PC-9 (cell line): Measurements from ENCODE around the gene HIBADH. TPM values are rescaled to one million over a fixed set of nuclear protein-coding genes. Genes with fewer than 3 reads are reported as not detected.
"Not testable (repeated sequence)": the region's sequence is repeated elsewhere in the genome, so short reads cannot be mapped to it uniquely, and the experiment has no call there.

Source experiments
- BruUV-seq: library from RNA; stranded (reverse); fragments of 400-500 nt; replicated peaks from 2 replicates; lab custom pipeline; 2021; lab: Mats Ljungman, UMichigan
- CTCF ChIA-PET: fragments of 300-600 bp; sonication (Branson Sonifier 250); formaldehyde crosslinking; loops from one replicate; lab custom pipeline; 2022; ENCODE audit warnings: antibody characterized with exemption; lab: Charles Lee
- POLR2A ChIA-PET: fragments of 300-600 bp; sonication (Branson Sonifier 250); formaldehyde crosslinking; loops from one replicate; lab custom pipeline; 2022; ENCODE audit warnings: antibody characterized with exemption; ENCODE audit not compliant: unreplicated experiment; lab: Charles Lee
- DNase-seq, 2 experiments: peaks; one replicate each; pipeline versions ENCODE4 v3.0.0 to v3.0.0-alpha.2; 2015 to 2022; ENCODE audit warnings: mixed read lengths in 1 of 2
- H2AFZ ChIP-seq: fragments of 200-600 bp; sonication (generic); 2 replicates; pipeline ENCODE4 v1.8.1; 2017; ENCODE audit warnings: antibody characterized with exemption
- H3F3A ChIP-seq: fragments of 200-600 bp; sonication (generic); 2 replicates; pipeline ENCODE4 v1.8.1; 2017; ENCODE audit warnings: antibody characterized with exemption, mild to moderate bottlenecking, low read depth; ENCODE audit not compliant: insufficient read depth
- H3K27ac ChIP-seq: fragments of 200-600 bp; sonication (generic); 2 replicates; pipeline ENCODE4 v1.6.1; 2016; ENCODE audit warnings: mixed run types
- H3K27me3 ChIP-seq: fragments of 200-600 bp; sonication (generic); 2 replicates; pipeline ENCODE4 v1.6.1; 2016; ENCODE audit warnings: low read depth, mixed run types; ENCODE audit not compliant: insufficient read depth
- H3K36me3 ChIP-seq: fragments of 200-600 bp; sonication (generic); 2 replicates; pipeline ENCODE4 v1.6.1; 2016; ENCODE audit warnings: low read depth, mixed run types
- H3K4me1 ChIP-seq: fragments of 200-600 bp; sonication (generic); replicated peaks from 2 replicates; pipeline ENCODE4 v1.6.1; 2016; ENCODE audit warnings: mixed run types; ENCODE audit not compliant: insufficient read depth
- H3K4me2 ChIP-seq: fragments of 200-600 bp; sonication (generic); 2 replicates; pipeline ENCODE4 v1.6.1; 2017; ENCODE audit warnings: mixed run types
- H3K4me3 ChIP-seq: fragments of 200-600 bp; sonication (generic); 2 replicates; pipeline ENCODE4 v1.6.1; 2016; ENCODE audit warnings: mixed run types
- H3K79me2 ChIP-seq: fragments of 200-600 bp; sonication (generic); 2 replicates; pipeline ENCODE4 v1.6.1; 2017; ENCODE audit warnings: low read depth, mixed run types
- H3K9me2 ChIP-seq: fragments of 200-600 bp; sonication (generic); 2 replicates; pipeline ENCODE4 v1.8.1; 2017; ENCODE audit warnings: mild to moderate bottlenecking; ENCODE audit not compliant: insufficient read depth
- H3K9me3 ChIP-seq: fragments of 200-600 bp; sonication (generic); 2 replicates; pipeline ENCODE4 v1.8.1; 2016; ENCODE audit warnings: low read depth; ENCODE audit not compliant: insufficient read depth
- H4K20me1 ChIP-seq: fragments of 200-600 bp; sonication (generic); 2 replicates; pipeline ENCODE4 v1.8.1; 2017; ENCODE audit not compliant: insufficient read depth
- EZH2 ChIP-seq: fragments of 200-600 bp; sonication (generic); IDR thresholded peaks from 2 replicates; pipeline ENCODE4 v1.8.0; 2017; ENCODE audit warnings: antibody characterized with exemption, low read depth
- intact Hi-C: fragments of 100-400 bp; cut with micrococcal nuclease; formaldehyde crosslinking; loops from one replicate; pipeline ENCODE4 v1.10.0; 2022; ENCODE audit not compliant: unreplicated experiment
- total RNA-seq: library from RNA; stranded (reverse); gene quantifications from 2 replicates; pipeline ENCODE4 v1.2.3, GENCODE V29; 2021
- TF ChIP-seq, protein P1 (sequence below): fragments of 200-600 bp; sonication (generic); conservative IDR thresholded peaks from 2 replicates; pipeline ENCODE4 v1.6.1; 2017; ENCODE audit warnings: mixed run types, antibody characterized with exemption, mild to moderate bottlenecking, moderate library complexity

HIBADH gene
- total RNA-seq, 1 experiment from 2014 or later, result 73.9 TPM

DNA sequence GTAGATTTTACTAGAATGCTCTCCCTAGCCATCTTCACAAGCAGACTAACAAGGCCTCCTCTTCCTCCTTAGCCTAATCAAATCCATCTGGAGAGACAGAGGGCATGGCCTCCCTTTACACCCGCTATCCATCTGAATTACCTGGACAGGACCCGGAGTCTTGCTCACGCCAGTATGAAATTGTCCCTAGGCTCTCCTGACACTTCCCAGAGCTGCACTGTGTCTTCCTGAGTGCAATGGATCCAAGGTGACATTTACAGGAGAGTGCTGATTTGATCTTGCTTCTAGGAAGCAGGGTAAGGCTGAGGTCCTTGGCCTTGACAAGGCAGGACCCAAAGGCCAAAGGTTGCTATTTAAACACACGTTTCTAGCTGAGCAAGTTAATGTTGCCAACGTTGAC, 147.8 kb downstream of the HIBADH start:
- H3K4me1 ChIP-seq, result peaks cover 5% of the 10 kb centered on the region; the same call in 1 of the 2 replicates
- TF ChIP-seq EZH2, result no peak
- TF ChIP-seq, protein P1, sequence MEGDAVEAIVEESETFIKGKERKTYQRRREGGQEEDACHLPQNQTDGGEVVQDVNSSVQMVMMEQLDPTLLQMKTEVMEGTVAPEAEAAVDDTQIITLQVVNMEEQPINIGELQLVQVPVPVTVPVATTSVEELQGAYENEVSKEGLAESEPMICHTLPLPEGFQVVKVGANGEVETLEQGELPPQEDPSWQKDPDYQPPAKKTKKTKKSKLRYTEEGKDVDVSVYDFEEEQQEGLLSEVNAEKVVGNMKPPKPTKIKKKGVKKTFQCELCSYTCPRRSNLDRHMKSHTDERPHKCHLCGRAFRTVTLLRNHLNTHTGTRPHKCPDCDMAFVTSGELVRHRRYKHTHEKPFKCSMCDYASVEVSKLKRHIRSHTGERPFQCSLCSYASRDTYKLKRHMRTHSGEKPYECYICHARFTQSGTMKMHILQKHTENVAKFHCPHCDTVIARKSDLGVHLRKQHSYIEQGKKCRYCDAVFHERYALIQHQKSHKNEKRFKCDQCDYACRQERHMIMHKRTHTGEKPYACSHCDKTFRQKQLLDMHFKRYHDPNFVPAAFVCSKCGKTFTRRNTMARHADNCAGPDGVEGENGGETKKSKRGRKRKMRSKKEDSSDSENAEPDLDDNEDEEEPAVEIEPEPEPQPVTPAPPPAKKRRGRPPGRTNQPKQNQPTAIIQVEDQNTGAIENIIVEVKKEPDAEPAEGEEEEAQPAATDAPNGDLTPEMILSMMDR, result no peak
- H3K27me3 ChIP-seq, result no peaks in the 10 kb centered on the region
- no peak overlapping the region for H3K4me3 ChIP-seq
- H3K36me3 ChIP-seq, result no peaks in the 10 kb centered on the region
- DNase-seq, result no peak
- POLR2A ChIA-PET, result interaction anchor here (0.6 kb wide), 1 partner anchor 78 kb away, joined by 3 read pairs; no protein-coding TSS in a partner anchor
- no peaks in the 10 kb centered on the region for H3K9me3 ChIP-seq
- H3K9me2 ChIP-seq, result no peaks in the 10 kb centered on the region
- H4K20me1 ChIP-seq, result no peaks in the 10 kb centered on the region
- no peaks in the 10 kb centered on the region for H3K79me2 ChIP-seq
- no peak overlapping the region for H3K4me2 ChIP-seq
- BruUV-seq, result no TSS peak
- H2AFZ ChIP-seq, result no peak overlapping the region
- H3K27ac ChIP-seq, result no peak overlapping the region
- no peaks in the 10 kb centered on the region for H3F3A ChIP-seq
- CTCF ChIA-PET, result interaction anchor here (0.6 kb wide), 1 partner anchor 18 kb away, joined by 3 read pairs; no protein-coding TSS in a partner anchor
- intact Hi-C loops, result no loop called here

DNA sequence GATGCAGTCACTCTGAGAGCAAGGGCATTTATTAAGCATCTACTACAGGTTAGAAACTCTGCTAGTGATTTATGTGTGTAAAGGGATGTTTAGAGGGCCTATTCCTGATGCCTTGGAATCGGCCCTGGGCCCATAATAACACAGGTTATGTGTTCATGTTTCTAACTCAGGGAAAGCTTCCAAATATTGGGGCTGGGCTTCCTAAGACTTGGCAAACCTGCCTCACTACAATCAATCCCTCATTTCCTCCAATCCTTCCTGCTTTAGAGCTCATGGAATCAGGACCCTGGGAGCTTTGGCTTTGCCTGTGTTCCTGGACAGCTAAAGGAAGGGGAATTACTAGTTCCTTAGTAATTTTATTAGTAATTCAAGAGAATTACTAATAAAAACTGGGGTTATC, 148.8 kb downstream of the HIBADH start:
- no TSS peak for BruUV-seq
- no peak for TF ChIP-seq EZH2
- TF ChIP-seq, protein P1, result no peak
- H3K9me3 ChIP-seq, result no peaks in the 10 kb centered on the region
- H3K4me1 ChIP-seq, result peaks cover 5% of the 10 kb centered on the region; the same call in 1 of the 2 replicates
- intact Hi-C loops, result no loop called here
- no peaks in the 10 kb centered on the region for H4K20me1 ChIP-seq
- H3K27ac ChIP-seq, result no peak overlapping the region
- no peak overlapping the region for H2AFZ ChIP-seq
- no peaks in the 10 kb centered on the region for H3K27me3 ChIP-seq
- H3K79me2 ChIP-seq, result no peaks in the 10 kb centered on the region
- H3F3A ChIP-seq, result no peaks in the 10 kb centered on the region
- no peaks in the 10 kb centered on the region for H3K36me3 ChIP-seq
- POLR2A ChIA-PET, result interaction anchor here (0.6 kb wide), 1 partner anchor 79 kb away, joined by 3 read pairs; no protein-coding TSS in a partner anchor
- no peaks in the 10 kb centered on the region for H3K9me2 ChIP-seq
- no peak overlapping the region for H3K4me3 ChIP-seq
- no peak for DNase-seq
- CTCF ChIA-PET, result no interaction called here
- H3K4me2 ChIP-seq, result no peak overlapping the region

DNA sequence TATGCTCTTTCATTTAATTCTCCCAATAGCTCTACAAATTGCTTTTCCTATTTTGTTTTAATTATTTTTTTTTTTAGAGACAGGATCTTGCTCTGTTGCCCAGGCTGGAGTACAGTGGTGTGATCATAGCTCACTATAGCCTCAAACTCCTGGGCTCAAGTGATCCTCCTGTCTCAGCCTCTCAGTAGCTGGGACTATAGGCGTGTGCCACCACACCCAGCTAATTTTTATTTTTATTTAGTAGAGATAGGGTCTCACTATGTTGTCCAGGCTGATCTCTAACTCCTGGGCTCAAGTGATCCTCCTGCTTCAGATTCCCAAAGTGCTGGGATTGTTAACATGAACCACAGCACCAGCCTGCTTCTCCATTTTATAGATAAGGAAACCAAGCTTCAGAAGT, 151.3 kb downstream of the HIBADH start:
- H3K4me1 ChIP-seq, H3K9me2 ChIP-seq, H3K27ac ChIP-seq, intact Hi-C loops, BruUV-seq, H3F3A ChIP-seq, H3K9me3 ChIP-seq, H3K27me3 ChIP-seq, H3K4me3 ChIP-seq, H4K20me1 ChIP-seq, H2AFZ ChIP-seq, H3K4me2 ChIP-seq, DNase-seq, H3K79me2 ChIP-seq, H3K36me3 ChIP-seq: not testable (repeated sequence)
- POLR2A ChIA-PET, result interaction anchor here (0.6 kb wide), 1 partner anchor 397 kb away, joined by 6 read pairs; no protein-coding TSS in a partner anchor
- CTCF ChIA-PET, result interaction anchor here (0.7 kb wide), 1 partner anchor 345 kb away, joined by 3 read pairs; no protein-coding TSS in a partner anchor

DNA sequence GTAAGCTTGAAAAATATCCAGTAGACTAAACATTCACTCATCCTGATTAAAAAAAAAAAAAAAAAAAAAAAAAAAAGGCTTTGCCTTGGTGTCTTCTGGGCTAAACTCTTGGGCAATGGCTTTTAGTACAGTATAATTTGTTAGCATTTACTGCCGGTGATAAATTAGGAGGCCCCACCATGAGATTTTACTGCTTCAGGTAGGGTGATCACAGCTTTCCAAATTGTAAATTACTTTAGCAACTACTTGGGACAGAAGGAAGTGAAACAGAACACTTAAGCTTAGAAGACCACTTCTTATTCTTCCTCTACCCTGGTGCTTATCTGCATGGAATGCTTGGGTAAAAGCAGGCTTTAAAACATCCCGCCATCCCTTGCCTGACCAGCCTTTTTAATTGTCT, 152.1 kb downstream of the HIBADH start:
- H3K4me2 ChIP-seq, result no peak overlapping the region
- no peaks in the 10 kb centered on the region for H3K9me3 ChIP-seq
- H3K27me3 ChIP-seq, result no peaks in the 10 kb centered on the region
- H3K9me2 ChIP-seq, result no peaks in the 10 kb centered on the region
- no peaks in the 10 kb centered on the region for H3K79me2 ChIP-seq
- H3K36me3 ChIP-seq, result no peaks in the 10 kb centered on the region
- H3K27ac ChIP-seq, result no peak overlapping the region
- no peak overlapping the region for H2AFZ ChIP-seq
- no peak overlapping the region for H3K4me3 ChIP-seq
- H4K20me1 ChIP-seq, result no peaks in the 10 kb centered on the region
- no peak for TF ChIP-seq EZH2
- TF ChIP-seq, protein P1, result no peak
- H3K4me1 ChIP-seq, result no peaks in the 10 kb centered on the region
- no peak for DNase-seq
- ChIA-PET CTCF (interaction anchor here (0.7 kb wide), 1 partner anchor 344 kb away, joined by 3 read pairs; no protein-coding TSS in a partner anchor), POLR2A (no interaction called here)
- intact Hi-C loops, result no loop called here
- no peaks in the 10 kb centered on the region for H3F3A ChIP-seq
- no TSS peak for BruUV-seq

DNA sequence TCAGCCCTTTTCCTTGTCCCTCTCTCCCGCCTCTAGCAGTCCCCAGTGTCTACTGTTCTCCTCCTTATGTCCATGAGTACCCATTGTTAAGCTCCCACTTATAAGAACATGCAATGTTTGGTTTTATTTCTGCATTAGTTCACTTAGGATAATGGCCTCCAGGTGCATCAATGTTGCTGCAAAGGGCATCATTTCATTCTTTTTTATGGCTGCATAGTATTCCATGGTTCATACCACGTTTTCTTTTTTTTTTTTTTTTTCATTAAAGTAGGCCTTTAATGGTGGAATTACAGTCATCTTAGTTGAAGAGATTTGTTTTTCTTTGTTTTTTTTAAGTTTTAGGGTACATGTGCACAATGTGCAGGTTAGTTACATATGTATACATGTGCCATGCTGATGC, 160.8 kb downstream of the HIBADH start:
- H2AFZ ChIP-seq, H3K27me3 ChIP-seq, intact Hi-C loops, H3K4me1 ChIP-seq, H3K4me3 ChIP-seq, H3K36me3 ChIP-seq, H3K27ac ChIP-seq, BruUV-seq, H3K9me3 ChIP-seq, H3K9me2 ChIP-seq, H3F3A ChIP-seq, CTCF ChIA-PET, DNase-seq, H4K20me1 ChIP-seq, H3K4me2 ChIP-seq, POLR2A ChIA-PET, H3K79me2 ChIP-seq: not testable (repeated sequence)
